ENCODE data around the gene KRTAP17-1.

Gene KRTAP17-1

GRCh38 chr17:41332239-41332638 is 16.7 kb upstream of the KRTAP17-1 start:
- no peak for DNase-seq

GRCh38 chr17:41331606-41332005 is 16.1 kb upstream of the KRTAP17-1 start:
- no peak for DNase-seq

- peak; percentile 12 to 69 for DNase-seq
Observed at GRCh38 chr17:41329279-41329948, 13.9 kb upstream of the KRTAP17-1 start.

- DNase-seq = no peak
Observed at GRCh38 chr17:41328207-41328606, 12.7 kb upstream of the KRTAP17-1 start.

GRCh38 chr17:41327411-41328120 is 12.1 kb upstream of the KRTAP17-1 start:
- no peak for DNase-seq

- no peak for DNase-seq
Observed at GRCh38 chr17:41326173-41327145, 10.9 kb upstream of the KRTAP17-1 start.

- DNase-seq = no peak
Observed at GRCh38 chr17:41325611-41326010, 10.1 kb upstream of the KRTAP17-1 start.

- no peak for DNase-seq
Observed at GRCh38 chr17:41325126-41325525, 9.6 kb upstream of the KRTAP17-1 start.

GRCh38 chr17:41324180-41325075 is 8.9 kb upstream of the KRTAP17-1 start:
- no peak for DNase-seq

GRCh38 chr17:41322903-41323895 is 7.7 kb upstream of the KRTAP17-1 start:
- no peak for DNase-seq

- peak; percentile 17 to 35 for DNase-seq
Observed at GRCh38 chr17:41322094-41322902, 6.8 kb upstream of the KRTAP17-1 start.

GRCh38 chr17:41318231-41318630 is 2.7 kb upstream of the KRTAP17-1 start:
- DNase-seq = peak; percentile 4 to 55

GRCh38 chr17:41315814-41316445 is 420 bp upstream of the KRTAP17-1 start:
- DNase-seq = no peak

- DNase-seq = no peak
Observed at GRCh38 chr17:41311111-41311510, 4.4 kb downstream of the KRTAP17-1 start.

GRCh38 chr17:41308918-41309359 is 6.6 kb downstream of the KRTAP17-1 start, which contains the start of gene KRTAP16-1:
TSS of gene KRTAP16-1 (minus strand) at chr17:41309309. CDS start at chr17:41309253, 56 bp downstream.
- DNase-seq = no peak

- no peak for DNase-seq
Observed at GRCh38 chr17:41308251-41308917, 7.1 kb downstream of the KRTAP17-1 start.

GRCh38 chr17:41307647-41308046 is 7.9 kb downstream of the KRTAP17-1 start:
- peak; percentile 13 to 18 for DNase-seq

- no peak for DNase-seq
Observed at GRCh38 chr17:41304091-41304490, 11.4 kb downstream of the KRTAP17-1 start.

GRCh38 chr17:41302981-41303380 is 12.5 kb downstream of the KRTAP17-1 start:
- no peak for DNase-seq

Measured in inflammatory macrophage treated with lipopolysaccharide for 1 hour (primary cell).